HG03442 (cell line): ENCODE measurements around the gene CCDC177.
"Not testable (repeated sequence)": the region's sequence is repeated elsewhere in the genome, so short reads cannot be mapped to it uniquely, and the experiment has no call there.

Experiments used
- ATAC-seq: cut with Tn5 transposase; IDR thresholded peaks from one replicate; pipeline ENCODE4 v1.9.1; 2021; ENCODE audit warnings: mild to moderate bottlenecking, moderate library complexity; ENCODE audit not compliant: unreplicated experiment

CCDC177 gene

DNA sequence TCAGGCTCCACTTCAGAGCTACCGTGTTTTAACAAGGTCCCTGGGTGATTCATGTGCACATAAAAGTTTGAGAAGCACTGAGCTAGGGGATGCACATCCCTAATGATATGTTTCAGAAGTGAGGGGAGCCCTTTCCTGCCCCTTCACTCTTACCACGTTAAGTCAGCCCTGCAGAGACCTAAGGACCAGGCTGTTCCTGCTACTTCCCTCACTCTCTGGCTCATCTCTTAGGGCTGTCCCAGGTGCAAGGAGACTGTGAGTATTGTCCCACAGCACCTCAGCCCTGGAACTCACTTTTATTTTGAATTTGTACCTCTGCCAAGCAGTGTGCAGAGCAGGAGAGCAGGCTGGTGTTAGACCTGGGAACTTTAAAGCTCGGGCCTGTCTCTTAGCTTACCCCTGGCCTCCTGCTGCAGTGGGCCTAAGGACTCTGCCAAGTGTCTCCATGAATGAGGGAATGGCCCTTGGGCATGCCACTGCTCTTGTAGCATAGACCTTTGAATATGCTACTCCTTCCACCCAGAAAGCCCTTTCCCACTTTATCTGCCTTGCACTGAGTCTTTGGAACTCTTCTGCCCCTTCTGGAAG lies 25.7 kb upstream of the CCDC177 start:
- no peak for ATAC-seq

DNA sequence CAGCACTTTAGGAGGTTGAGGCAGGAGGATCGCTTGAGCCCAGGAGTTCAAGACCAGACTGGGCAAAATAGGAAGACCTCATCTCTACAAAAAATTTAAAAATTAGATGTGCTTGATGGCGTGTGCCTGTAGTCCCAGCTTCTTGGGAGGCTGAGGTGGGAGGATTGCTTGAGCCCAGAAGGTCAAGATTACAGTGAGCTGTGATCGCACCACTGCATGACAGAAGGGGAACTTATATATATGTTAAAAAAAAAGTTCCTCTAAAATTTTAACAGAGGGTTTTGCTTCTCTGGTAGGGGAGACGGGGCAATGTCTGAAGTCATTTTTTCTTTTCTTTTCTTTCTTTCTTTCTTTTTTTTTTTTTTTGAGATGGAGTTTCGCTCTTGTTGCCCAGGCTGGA lies 24.8 kb upstream of the CCDC177 start:
- ATAC-seq: not testable (repeated sequence)

DNA sequence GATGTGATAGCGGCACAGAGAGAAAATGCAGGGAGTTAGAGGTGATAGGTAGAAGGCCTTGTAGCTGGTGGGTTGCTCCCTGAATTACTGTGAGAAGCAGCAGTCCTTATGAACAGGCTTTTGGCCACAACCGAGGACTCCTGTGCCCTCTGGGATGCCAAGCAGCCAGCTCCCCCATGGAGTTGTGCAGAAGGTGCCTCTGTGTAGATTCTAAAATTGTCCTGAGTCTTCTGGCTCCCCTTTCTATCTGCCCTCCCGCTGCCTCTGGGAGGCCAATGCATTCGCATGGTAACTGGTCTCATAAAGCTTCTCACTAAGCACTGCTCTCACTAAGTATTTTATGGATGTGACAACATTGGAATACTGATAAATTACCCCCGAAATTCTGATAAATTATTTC lies 20.7 kb upstream of the CCDC177 start:
- ATAC-seq: no peak

DNA sequence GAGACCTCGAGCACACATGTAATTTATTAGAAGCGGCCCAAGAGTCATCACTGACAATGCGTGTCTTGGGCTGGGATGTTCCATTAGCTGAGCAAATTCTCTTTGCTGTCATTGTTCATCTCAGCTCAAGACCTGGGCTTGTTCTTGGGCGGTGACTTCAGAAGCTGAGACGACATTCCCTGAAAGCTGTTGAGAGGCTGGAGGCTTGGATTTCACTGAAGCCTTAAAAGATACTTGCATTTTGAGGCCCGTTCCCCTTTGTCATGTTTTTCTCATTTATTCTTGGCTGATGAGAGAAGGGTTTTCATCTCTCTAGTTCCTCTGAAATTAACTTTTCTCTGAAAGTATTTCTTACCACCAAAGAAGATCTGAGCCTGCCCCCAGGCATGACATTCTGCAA lies 20.2 kb upstream of the CCDC177 start:
- ATAC-seq: no peak

DNA sequence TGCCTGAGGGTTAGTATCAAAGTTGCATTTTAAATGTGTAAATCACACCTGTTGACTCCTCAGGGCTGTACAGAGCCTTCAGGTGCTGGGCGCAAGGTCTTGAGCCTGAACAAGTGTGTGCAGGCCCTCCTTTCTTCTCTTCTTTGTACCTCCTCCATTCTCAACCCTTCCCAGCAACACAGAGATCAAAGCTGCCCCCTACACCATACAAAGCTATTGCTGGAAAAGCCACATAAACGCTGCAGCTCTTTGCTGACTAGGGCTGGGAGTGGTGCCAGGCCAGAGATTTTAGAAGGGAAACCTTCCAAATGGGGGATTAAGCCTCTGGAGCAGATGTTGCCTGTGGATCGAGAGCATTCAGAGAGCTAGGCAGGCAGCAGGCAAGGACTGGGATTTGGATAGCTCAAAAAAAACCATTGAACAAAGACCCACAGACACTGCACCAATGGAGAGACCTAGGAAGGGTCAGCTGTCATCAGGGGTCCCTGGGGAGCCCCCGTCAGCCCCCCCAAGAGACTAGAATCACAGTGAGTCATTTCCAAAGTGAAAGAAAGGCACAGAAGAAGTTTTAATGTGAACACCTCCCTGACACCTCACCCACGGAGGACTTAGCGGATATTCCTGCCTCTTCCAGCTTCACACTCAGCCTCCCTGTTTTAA lies 18.5 kb upstream of the CCDC177 start:
- no peak for ATAC-seq

DNA sequence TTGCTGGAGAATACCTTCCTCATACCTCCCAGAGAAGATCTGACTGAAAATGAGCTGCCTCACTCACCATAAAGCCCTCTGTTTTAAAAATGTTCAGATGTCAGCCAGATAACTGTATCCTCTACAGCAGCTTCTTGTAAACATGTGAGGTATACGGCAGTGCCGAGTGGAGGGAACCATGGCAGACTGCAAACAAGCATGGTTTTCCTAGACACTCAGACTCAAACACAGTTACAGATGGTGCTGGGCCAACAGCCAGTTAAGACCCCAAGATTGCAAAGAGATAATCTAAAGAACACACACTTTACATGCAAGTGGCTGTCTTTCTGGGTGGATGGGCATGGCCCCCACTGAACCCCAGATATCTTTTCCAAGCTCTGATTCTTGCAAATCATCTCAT lies 16.6 kb upstream of the CCDC177 start:
- ATAC-seq: no peak

DNA sequence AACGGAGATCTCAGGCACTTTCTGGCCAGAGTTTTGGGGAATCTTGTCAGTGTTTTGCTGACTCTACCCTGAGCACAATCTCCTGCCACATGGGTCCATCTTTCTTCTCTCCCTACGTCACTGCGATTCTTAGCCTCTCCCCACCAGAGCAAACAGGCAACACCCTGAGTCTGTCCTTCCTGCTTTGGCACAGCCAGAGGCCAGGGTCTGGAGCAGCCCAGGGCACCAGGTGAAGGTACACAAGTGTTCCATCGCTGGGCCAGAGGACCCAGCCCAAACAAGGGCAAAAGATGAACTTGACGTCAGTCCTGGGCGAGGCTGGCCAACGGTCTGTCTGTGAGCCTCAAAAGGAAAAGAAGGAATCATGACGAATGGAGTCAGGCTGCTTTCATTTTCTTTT lies 12.7 kb upstream of the CCDC177 start:
- ATAC-seq: no peak

DNA sequence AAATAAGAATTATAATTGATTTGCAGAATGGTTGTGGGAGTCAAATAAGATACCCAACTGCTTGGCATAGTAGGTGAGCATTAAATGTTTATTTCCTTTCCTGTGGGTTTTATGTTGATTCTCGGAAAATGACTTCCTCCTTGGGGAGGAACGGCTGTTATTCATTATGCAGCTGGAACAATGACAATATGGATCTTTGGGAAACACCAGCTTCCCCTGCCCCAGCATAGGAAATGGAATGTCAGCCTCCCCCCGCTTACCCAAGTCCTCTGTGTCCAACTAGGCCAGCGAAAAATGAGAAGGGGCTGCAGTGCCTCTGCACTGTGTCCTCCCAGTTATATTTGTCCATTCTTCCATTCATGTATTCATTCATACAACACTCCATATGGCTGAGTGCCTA lies 11.7 kb upstream of the CCDC177 start:
- ATAC-seq: no peak

DNA sequence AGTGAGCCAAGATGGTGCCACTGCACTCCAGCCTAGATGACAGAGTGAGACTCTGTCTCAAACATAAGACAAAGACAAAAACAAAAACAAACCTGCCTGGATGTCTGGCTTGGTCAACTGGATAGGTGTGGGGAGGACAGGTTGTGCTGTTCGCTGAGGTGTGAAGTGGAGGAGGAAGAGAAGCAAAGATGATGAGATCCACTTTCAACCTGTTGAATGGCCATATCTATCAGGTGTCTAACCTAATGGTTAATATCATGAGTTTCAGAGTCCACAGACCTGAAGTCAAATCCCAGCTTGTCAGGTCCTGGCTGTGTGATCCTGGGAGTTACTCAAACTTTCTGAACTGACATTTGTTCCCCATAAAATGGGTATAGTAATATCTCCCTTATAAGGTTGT lies 9.7 kb upstream of the CCDC177 start:
- no peak for ATAC-seq

DNA sequence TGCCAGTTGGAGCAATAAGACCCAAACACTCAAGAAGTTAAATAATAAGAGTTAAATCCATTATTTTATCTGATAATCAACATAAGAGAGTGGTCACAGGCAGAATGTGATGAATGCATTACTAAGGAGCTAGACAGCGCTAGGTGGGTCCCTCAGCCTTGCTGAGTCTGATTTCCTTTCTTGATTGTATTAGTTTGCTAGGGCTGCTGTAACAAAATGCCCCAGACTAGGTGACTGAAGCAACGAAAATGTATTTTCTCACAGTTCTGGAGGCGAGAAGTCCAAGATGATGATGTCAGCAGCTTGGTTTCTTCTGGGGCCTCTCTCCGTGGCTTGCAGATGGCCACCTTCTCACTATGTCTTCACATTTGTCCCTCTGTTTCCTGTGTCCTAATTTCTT lies 8.2 kb upstream of the CCDC177 start:
- no peak for ATAC-seq

DNA sequence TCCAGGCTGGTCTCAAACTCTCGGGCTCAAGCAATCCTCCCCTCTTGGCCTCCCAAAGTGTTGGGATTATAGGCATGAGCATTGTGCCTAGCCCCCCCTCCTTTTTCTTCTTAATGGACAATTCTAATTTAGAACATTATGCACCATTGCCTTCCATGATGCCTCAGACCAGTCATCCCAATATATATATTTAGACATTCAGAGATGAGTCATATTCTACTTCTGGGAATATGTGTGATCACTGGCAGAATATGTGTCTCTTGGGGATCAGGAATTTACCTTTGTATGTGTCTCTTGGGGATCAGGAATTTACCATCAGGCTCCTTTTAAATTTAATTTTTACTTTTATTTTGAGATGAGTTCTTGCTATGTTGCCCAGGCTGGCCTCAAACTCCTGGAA lies 7.5 kb upstream of the CCDC177 start:
- no peak for ATAC-seq

DNA sequence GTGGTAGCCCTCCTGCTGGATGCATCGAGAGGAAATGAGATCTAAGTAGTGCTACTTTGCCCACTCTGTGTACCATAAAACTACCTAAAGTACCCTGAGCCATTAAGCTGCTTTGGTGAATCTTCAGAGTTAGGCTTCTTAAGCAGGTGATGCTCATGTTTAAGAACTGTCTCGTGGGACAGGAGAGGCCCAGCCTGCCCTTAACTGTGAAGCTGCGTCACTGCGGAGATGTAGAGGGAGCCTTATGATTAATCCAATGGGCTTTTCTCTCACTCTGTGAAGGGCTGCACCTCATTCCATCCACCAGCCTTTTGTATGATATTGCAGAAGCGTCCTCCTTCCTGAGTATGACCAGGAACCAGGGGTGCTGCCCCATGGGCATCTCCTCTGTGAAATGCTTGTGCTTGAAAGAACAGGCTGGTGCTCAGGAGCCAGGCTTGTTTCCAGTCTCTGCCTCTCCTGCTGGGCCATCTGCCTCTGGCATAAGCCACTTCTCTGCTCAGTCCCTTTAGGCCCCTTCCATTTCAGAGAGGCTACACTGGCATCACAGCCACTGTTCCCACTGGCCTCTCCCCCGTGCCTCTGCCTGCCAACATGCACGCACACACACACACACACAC lies 6.8 kb upstream of the CCDC177 start:
- no peak for ATAC-seq

DNA sequence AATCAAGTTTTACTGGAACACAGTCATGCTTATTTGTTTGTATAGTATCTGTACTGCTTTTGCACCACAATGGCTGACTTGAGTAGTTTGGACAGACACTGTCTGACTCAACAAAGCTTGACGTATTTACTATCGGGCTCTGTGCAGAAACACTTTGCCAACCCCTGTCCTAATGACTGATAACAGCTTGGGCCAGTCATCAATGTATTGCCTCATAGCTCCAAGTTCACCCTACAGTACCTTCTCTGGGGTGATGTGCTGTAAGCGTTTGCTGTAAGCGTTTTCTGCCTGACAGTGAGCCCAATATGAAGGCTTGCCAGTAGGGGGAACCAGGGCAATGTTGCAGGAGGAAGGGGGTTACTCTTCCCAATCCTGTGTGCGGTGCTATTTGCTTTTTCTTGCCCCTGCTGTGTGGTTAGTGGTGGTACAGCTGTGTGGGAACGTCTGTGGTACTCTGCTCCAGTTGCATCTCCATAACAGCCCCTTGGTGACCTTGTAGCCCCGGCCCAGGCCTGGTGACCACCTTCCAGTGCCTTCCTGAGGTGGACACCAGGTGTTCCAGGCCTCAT lies 5.4 kb upstream of the CCDC177 start:
- ATAC-seq: no peak

DNA sequence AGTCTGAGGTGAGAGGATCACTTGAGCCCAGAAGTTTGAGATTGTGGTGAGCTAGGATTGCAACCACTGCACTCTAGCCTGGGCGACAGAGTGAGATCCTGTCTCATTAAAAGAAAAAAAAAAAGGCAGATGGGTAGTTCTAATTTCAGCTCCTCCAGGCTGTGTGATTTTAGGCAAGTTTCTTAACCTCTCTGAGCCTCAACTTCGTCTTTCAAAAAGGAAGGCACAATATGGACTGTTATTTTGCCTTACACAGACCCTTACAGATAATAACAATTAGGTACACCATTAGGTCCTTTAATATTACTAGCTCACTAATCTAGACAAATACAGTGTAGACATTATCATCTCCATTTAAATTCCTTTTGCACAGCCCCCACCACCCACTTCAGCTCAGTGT lies 4.8 kb upstream of the CCDC177 start:
- ATAC-seq: no peak

DNA sequence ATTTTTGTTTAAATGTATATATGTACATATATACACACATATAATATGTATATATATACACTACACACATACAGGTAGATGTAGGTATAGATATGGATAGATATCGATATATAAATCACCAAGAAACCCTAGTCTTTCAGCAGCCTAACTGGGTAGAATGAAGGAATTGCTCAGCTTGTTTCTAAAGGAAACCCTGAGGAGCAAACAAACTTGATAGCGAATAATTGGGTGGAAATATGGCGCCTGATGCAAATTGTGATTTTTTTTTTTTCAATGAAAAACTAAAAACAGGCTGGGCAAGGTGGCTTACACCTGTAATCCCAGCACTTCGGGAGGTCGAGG lies 254 bp upstream of the CCDC177 start:
- ATAC-seq: no peak

DNA sequence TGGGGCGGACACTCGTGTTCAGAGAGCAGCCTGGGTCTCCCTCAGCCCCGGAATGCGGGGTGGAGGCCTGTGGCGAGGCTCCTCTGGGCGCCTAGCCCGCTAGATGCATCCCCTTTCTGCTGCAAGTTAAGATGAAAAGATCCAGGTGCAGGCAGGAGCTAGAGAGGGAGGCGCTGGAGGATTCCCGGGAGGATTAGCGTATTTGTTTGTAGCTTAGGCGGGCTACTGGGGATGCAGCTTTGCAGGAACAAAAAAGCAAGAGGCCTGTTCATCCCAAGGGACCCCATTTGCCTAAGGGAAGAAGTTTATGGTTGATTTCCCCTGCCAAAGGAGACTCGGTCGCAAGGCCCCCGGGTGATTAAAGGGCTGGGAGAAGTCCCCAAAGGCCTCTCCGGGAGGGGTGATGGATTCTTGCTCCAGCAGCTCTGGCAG lies 824 bp downstream of the CCDC177 start:
- no peak for ATAC-seq

DNA sequence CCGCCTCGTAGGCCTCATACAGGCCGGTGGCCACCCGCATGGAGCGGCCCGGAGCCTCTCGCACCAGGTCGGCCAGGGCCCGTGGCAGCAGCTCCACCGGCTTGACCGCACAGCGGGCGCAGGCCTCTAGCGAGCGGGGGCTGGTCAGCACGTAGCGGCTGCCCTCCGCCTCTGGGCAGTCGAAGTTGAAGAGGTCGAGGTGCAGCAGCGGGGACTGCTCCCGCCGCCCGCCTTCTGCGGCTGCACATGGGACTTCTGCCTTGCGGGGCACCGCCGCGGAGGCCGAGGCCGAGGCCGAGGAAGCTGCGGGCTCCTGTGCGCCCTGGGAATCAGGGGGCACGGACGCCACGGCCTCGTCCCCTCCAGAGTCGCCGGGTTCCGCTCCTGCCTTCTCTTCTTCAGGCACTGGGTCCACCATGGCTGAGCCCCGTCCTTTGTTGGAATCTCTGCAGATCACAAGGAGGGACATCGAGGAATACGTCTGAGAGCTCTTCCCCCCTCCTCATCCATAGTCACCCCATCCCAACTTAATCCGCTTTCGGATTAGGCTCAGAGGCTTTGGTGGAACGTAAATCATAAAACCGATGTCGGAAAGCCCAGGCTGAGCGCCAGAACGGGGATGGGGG lies 1.4 kb downstream of the CCDC177 start:
- ATAC-seq: no peak

DNA sequence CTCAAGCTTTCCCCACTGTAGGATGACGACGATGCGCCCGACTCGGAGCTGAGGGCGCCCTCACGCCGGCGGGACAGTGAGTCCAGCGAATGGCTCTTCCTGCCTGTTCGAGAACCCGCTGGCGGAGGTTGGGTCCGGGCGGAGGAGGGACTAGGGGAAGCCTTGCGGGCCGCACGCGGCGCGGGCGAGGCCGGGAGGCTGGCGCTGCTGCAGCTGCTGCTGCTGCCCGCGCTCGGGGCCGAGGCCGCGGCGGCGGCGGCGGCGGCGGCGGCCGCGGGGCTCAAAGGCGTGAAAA lies 1.9 kb downstream of the CCDC177 start:
- no peak for ATAC-seq

DNA sequence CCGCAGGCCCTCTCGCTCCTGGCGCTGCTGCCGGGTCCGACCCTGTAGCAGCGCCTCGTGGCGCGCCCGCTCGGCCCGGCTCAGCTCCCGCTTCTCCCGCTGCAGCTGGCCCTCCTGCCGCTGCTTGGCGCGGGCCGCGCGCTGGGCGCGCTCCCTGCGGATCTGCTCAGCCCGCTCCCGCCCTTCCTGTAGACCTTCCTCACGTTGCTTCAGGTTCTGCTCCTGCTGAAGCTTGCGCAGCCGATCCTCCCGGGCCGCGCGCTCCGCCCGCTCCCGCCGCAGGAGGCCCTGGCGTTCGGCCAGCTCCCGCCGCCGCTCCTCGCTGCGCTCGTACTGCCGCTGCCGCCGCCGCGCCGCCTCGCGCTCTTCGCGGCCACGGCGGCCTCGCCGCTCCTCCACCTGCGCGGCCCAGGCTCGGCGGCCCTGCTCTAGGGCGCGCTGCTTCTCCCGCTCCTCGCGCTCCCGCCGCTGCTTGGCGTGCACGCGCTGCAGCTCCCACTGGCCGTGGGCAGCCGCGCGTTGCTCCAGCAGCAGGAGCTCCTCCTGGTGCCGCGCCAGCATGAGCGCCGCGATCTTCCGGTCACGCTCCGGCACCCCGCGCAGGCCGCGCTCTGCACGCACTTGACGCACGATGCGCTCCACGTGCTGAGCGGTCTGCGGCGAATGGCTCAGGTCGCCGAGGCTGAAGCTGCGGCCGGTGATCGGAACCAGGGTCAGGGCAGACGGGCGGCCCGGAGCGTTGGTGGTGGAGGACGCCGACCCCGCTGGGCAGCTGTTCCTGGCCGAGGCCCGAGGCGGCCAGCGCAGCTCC lies 2.4 kb downstream of the CCDC177 start:
- ATAC-seq: no peak

DNA sequence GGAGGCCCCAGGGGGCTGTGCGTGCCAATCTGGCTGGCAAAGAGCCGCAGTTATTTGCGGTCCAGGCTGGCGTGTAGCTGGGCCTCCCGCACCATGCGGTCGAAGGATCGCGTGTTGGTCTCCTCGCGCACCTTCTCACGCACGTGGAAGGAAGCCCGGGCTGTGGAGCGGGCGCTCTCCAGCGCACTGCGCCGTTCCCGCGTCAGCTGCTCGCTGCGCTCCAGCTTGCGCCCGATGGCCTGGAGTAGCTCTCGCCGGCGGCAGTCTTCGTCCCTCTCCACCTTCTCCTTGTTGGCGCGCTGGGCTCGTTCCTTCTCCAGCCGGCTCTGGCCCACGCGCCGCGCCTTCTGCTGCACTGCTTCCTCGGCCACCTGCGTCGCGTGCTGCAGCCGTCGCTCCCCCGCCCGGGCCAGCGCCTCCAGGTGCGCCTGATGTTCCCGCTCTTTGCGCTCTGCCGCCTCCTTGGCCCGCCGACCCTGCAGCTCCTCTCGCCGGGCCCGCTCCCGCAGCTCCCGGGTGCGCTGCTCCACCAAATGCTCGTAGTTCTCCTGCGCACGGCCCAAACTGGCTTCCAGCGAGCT lies 3.1 kb downstream of the CCDC177 start:
- no peak for ATAC-seq

DNA sequence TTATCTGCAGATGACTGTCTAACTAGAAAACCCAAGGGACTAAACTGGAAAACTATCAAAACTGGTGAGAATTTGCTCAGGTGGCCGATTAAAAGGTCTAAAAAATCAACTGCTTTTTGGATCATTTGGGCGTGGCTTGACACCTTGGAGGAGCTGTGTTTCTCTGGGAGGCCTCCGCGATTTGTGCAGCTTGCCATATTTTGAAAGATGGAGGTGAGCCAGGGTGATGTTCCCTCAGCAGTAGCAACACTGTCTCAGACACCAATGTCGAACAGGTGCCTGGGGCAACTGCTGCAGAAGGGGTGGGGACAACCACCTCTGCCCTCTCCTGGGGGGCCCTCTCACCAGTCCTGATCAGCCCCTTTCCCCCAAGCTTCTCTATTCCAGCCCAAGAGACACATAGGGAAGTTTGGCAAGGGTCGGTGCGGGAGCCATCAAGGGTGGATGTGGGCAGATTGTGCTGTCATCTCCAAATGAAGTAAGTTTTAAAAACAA lies 3.8 kb downstream of the CCDC177 start:
- ATAC-seq: no peak
